ENCODE measurements around the gene PTPRG. TPM values are rescaled to one million over a fixed set of nuclear protein-coding genes. Genes with fewer than 3 reads are reported as not detected.

The PTPRG gene
- total and polyA plus RNA-seq, 2 donors (not counting 3 experiments of a cell fraction or from before 2014, with no cell fraction given), result 8.9 to 39.1 TPM

DNA sequence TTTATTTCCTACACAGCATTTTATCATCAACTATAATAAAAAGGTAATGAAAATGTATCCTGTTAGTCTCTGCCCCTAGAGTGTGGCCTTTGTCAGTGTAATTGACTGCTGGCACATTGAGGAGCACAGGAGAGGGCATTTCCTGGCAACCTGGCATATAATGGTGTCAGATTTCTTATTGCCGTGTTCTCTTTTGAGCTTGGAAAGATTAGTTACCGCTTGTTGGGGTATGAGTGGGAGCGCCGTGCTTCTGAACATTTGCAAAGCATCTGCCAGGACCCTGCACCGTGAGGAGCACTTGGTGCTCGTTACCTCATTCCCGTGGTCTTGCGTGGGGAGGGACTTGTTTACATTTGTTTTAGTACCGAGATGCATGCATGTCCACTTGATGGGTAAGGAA lies 124.4 kb downstream of the PTPRG start:
- TF ChIP-seq GATA2 (IDR thresholded peaks at IDR 0.05; ENCODE audit: insufficient read depth, insufficient read length, low read depth, low read length) (no peak), JUN (IDR thresholded peaks at IDR 0.05; ENCODE audit: borderline replicate concordance, insufficient read depth, insufficient read length, low read depth) (no peak), EZH2 (IDR thresholded peaks at IDR 0.05; ENCODE audit: borderline replicate concordance, low read depth, low read length, severe bottlenecking) (no peak), MYC (IDR thresholded peaks at IDR 0.05; ENCODE audit: low read depth, low read length) (no peak), POLR2AphosphoS5 (IDR thresholded peaks at IDR 0.05; ENCODE audit: insufficient read depth, low read depth, low read length) (no peak), FOS (IDR thresholded peaks at IDR 0.05; ENCODE audit: borderline replicate concordance, insufficient read depth, low read length) (no peak), POLR2A (IDR thresholded peaks at IDR 0.05; ENCODE audit: low read depth, low read length) (no peak)
- TF ChIP-seq, protein P1, sequence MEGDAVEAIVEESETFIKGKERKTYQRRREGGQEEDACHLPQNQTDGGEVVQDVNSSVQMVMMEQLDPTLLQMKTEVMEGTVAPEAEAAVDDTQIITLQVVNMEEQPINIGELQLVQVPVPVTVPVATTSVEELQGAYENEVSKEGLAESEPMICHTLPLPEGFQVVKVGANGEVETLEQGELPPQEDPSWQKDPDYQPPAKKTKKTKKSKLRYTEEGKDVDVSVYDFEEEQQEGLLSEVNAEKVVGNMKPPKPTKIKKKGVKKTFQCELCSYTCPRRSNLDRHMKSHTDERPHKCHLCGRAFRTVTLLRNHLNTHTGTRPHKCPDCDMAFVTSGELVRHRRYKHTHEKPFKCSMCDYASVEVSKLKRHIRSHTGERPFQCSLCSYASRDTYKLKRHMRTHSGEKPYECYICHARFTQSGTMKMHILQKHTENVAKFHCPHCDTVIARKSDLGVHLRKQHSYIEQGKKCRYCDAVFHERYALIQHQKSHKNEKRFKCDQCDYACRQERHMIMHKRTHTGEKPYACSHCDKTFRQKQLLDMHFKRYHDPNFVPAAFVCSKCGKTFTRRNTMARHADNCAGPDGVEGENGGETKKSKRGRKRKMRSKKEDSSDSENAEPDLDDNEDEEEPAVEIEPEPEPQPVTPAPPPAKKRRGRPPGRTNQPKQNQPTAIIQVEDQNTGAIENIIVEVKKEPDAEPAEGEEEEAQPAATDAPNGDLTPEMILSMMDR (IDR thresholded peaks at IDR 0.05; ENCODE audit: extremely low read depth in 1 of 2, insufficient read depth in 1 of 2, low read depth in 1 of 2, low read length in 2 of 2), result no peak
- TF ChIP-seq, protein P2, sequence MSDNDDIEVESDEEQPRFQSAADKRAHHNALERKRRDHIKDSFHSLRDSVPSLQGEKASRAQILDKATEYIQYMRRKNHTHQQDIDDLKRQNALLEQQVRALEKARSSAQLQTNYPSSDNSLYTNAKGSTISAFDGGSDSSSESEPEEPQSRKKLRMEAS (IDR thresholded peaks at IDR 0.05; ENCODE audit: insufficient read depth, insufficient read length), result no peak
- Histone ChIP-seq H3K27me3 (ENCODE audit: control insufficient read depth in 2 of 2, insufficient read depth in 2 of 2, low read length in 2 of 2) (no peaks in the 10 kb centered on the region), H3K4me1 (ENCODE audit: control insufficient read depth, extremely low read depth, insufficient read depth, low read length) (no peaks in the 10 kb centered on the region), H2AFZ (ENCODE audit: low read depth, low read length) (no peak overlapping the region), H3K27ac (ENCODE audit: insufficient read depth, low read depth, low read length) (no peak overlapping the region), H3K4me3 (replicated peaks in 1 of 3; ENCODE audit: insufficient read depth in 1 of 3, low read depth in 1 of 3, low read length in 3 of 3) (no peak overlapping the region), H4K20me1 (replicated peaks; ENCODE audit: control insufficient read depth, extremely low read depth, insufficient read depth, low read length) (no peaks in the 10 kb centered on the region), H3K79me2 (ENCODE audit: control insufficient read depth, insufficient read depth, low read length) (no peaks in the 10 kb centered on the region), H3K9me1 (replicated peaks; ENCODE audit: control insufficient read depth, extremely low read depth, insufficient read depth, low read length) (no peaks in the 10 kb centered on the region), H3K9me3 (replicated peaks; ENCODE audit: control insufficient read depth, insufficient read depth, low read length) (no peaks in the 10 kb centered on the region), H3K9ac (replicated peaks; ENCODE audit: extremely low read depth, insufficient read depth, low read length) (no peak overlapping the region), H3K36me3 (ENCODE audit: control insufficient read depth in 2 of 2, extremely low read depth in 1 of 2, insufficient read depth in 2 of 2, low read length in 2 of 2) (no peaks in the 10 kb centered on the region), H3K4me2 (ENCODE audit: insufficient read depth, low read length) (no peak overlapping the region)
- dilution Hi-C loops (cut with MboI; ENCODE audit: extremely low pct_ligation_motif_present, low sequenced_read_pairs), result no loop called here
- intact Hi-C loops (cut with micrococcal nuclease), result no loop called here
- ChIA-PET POLR2A (no interaction called here), CTCF (interaction anchor here (1.2 kb wide), 1 partner anchor 251 kb away, joined by 3 read pairs; no protein-coding TSS in a partner anchor)
- no TSS peak for BruUV-seq (replicated peaks)
- FAIRE-seq, result no peak
- DNase-seq (ENCODE audit: low read depth, low spot score), result no peak
